ENCODE data around the gene CCDC183. TPM values are rescaled to one million over a fixed set of nuclear protein-coding genes. Genes with fewer than 3 reads are reported as not detected.
"Not testable (repeated sequence)": the region's sequence is repeated elsewhere in the genome, so short reads cannot be mapped to it uniquely, and the experiment has no call there.

The CCDC183 gene
- total RNA-seq, 1 donor from 2014 or later, result 0.84 TPM

GRCh38 chr9:136840877-136841645 is 44.9 kb downstream of the CCDC183 start:
- Histone ChIP-seq H3K79me2 (ENCODE audit: insufficient read depth, low read length) (no peaks in the 10 kb centered on the region), H3K4me2 (ENCODE audit: low read length) (peak overlapping the region; percentile 46), H3K4me1 (ENCODE audit: insufficient read depth, low read length) (peaks cover 13% of the 10 kb centered on the region), H3K9ac (ENCODE audit: low read length) (no peak overlapping the region), H3K27ac (ENCODE audit: low read depth, low read length) (no peak overlapping the region), H3K36me3 (ENCODE audit: insufficient read depth, low read length) (no peaks in the 10 kb centered on the region), H2AFZ (ENCODE audit: low read depth, low read length) (no peak overlapping the region), H3K27me3 (ENCODE audit: insufficient read depth, low read length) (no peaks in the 10 kb centered on the region), H3K9me3 (ENCODE audit: insufficient read depth, low read depth, low read length) (peaks cover 3% of the 10 kb centered on the region), H3K4me3 (ENCODE audit: insufficient read depth, low read depth, low read length) (no peak overlapping the region), H4K20me1 (ENCODE audit: insufficient read depth, low read length) (peaks cover 15% of the 10 kb centered on the region)
- TF ChIP-seq CTCF (IDR thresholded peaks at IDR 0.05; ENCODE audit: insufficient read depth, low read depth, low read length) (no peak), EZH2 (IDR thresholded peaks at IDR 0.05; ENCODE audit: insufficient read depth, low read length) (no peak)
- H3K27ac Mint-ChIP-seq (ENCODE audit: unreplicated experiment), result no peak overlapping the region
- no peaks in the 10 kb centered on the region for H3K36me3 Mint-ChIP-seq (ENCODE audit: low read depth, unreplicated experiment)
- no peaks in the 10 kb centered on the region for H3K27me3 Mint-ChIP-seq (ENCODE audit: low read depth, unreplicated experiment)
- peak; percentile 36 for DNase-seq (ENCODE audit: low read depth)
- peak overlapping the region; percentile 54 for H3K4me3 Mint-ChIP-seq (ENCODE audit: unreplicated experiment)
- FAIRE-seq, result no peak
- H3K9me3 Mint-ChIP-seq (ENCODE audit: unreplicated experiment), result no peaks in the 10 kb centered on the region
- peaks cover 12% of the 10 kb centered on the region for H3K4me1 Mint-ChIP-seq (ENCODE audit: low read depth, unreplicated experiment)

- H3K9ac ChIP-seq (ENCODE audit: low read length); H3K27ac ChIP-seq (ENCODE audit: low read depth, low read length); H3K9me3 ChIP-seq (ENCODE audit: insufficient read depth, low read depth, low read length); H3K36me3 Mint-ChIP-seq (ENCODE audit: low read depth, unreplicated experiment); FAIRE-seq; H3K4me3 ChIP-seq (ENCODE audit: insufficient read depth, low read depth, low read length); H3K79me2 ChIP-seq (ENCODE audit: insufficient read depth, low read length); H3K36me3 ChIP-seq (ENCODE audit: insufficient read depth, low read length); DNase-seq (ENCODE audit: low read depth); H3K27me3 Mint-ChIP-seq (ENCODE audit: low read depth, unreplicated experiment); H3K9me3 Mint-ChIP-seq (ENCODE audit: unreplicated experiment); H2AFZ ChIP-seq (ENCODE audit: low read depth, low read length); H3K27me3 ChIP-seq (ENCODE audit: insufficient read depth, low read length): not testable (repeated sequence)
- peak overlapping the region; percentile 18 for H3K27ac Mint-ChIP-seq (ENCODE audit: unreplicated experiment)
- H3K4me2 ChIP-seq (ENCODE audit: low read length), result peak overlapping the region; percentile 87
- peak overlapping the region; percentile 76 for H3K4me3 Mint-ChIP-seq (ENCODE audit: unreplicated experiment)
- H3K4me1 Mint-ChIP-seq (ENCODE audit: low read depth, unreplicated experiment), result peaks cover 12% of the 10 kb centered on the region
- H3K4me1 ChIP-seq (ENCODE audit: insufficient read depth, low read length), result peaks cover 13% of the 10 kb centered on the region
- peaks cover 15% of the 10 kb centered on the region for H4K20me1 ChIP-seq (ENCODE audit: insufficient read depth, low read length)
Observed at GRCh38 chr9:136841646-136842379, 45.7 kb downstream of the CCDC183 start.

- peak within 1 kb of the TSS; percentile 57 for H3K4me3 ChIP-seq (ENCODE audit: insufficient read depth, low read depth, low read length)
- H3K36me3 Mint-ChIP-seq (ENCODE audit: low read depth, unreplicated experiment); H2AFZ ChIP-seq (ENCODE audit: low read depth, low read length); H3K27ac ChIP-seq (ENCODE audit: low read depth, low read length); H3K27me3 Mint-ChIP-seq (ENCODE audit: low read depth, unreplicated experiment); FAIRE-seq; H3K36me3 ChIP-seq (ENCODE audit: insufficient read depth, low read length); H3K9me3 Mint-ChIP-seq (ENCODE audit: unreplicated experiment); H3K27me3 ChIP-seq (ENCODE audit: insufficient read depth, low read length); H3K79me2 ChIP-seq (ENCODE audit: insufficient read depth, low read length); H3K9me3 ChIP-seq (ENCODE audit: insufficient read depth, low read depth, low read length): not testable (repeated sequence)
- peak within 1 kb of the TSS; percentile 58 for H3K9ac ChIP-seq (ENCODE audit: low read length)
- Mint-ChIP-seq H3K4me1 (ENCODE audit: low read depth, unreplicated experiment) (peaks cover 12% of the 10 kb centered on the region), H3K4me3 (ENCODE audit: unreplicated experiment) (peak within 1 kb of the TSS; percentile 76), H3K27ac (ENCODE audit: unreplicated experiment) (peak within 1 kb of the TSS; percentile 41)
- H3K4me2 ChIP-seq (ENCODE audit: low read length), result peak within 1 kb of the TSS; percentile 87
- peak; percentile 51 for TF ChIP-seq CTCF (IDR thresholded peaks at IDR 0.05; ENCODE audit: insufficient read depth, low read depth, low read length)
- peaks cover 15% of the 10 kb centered on the region for H4K20me1 ChIP-seq (ENCODE audit: insufficient read depth, low read length)
- peaks cover 13% of the 10 kb centered on the region for H3K4me1 ChIP-seq (ENCODE audit: insufficient read depth, low read length)
- DNase-seq (ENCODE audit: low read depth), result peak; percentile 34
Observed at GRCh38 chr9:136842380-136842948, 46.3 kb downstream of the CCDC183 start, which contains the start of gene AJM1. TSS of gene AJM1 (plus strand) at chr9:136842478. CDS start at chr9:136844415, 1,937 bp downstream.

- not testable (repeated sequence) for H3K79me2 ChIP-seq (ENCODE audit: insufficient read depth, low read length); H3K4me2 ChIP-seq (ENCODE audit: low read length); H3K9me3 ChIP-seq (ENCODE audit: insufficient read depth, low read depth, low read length); H3K9me3 Mint-ChIP-seq (ENCODE audit: unreplicated experiment); H3K27ac Mint-ChIP-seq (ENCODE audit: unreplicated experiment); H3K27me3 ChIP-seq (ENCODE audit: insufficient read depth, low read length); H3K36me3 ChIP-seq (ENCODE audit: insufficient read depth, low read length); H2AFZ ChIP-seq (ENCODE audit: low read depth, low read length); H3K27me3 Mint-ChIP-seq (ENCODE audit: low read depth, unreplicated experiment); H3K9ac ChIP-seq (ENCODE audit: low read length); H3K4me3 ChIP-seq (ENCODE audit: insufficient read depth, low read depth, low read length); FAIRE-seq; H3K27ac ChIP-seq (ENCODE audit: low read depth, low read length); DNase-seq (ENCODE audit: low read depth); H3K36me3 Mint-ChIP-seq (ENCODE audit: low read depth, unreplicated experiment)
- peaks cover 12% of the 10 kb centered on the region for H3K4me1 Mint-ChIP-seq (ENCODE audit: low read depth, unreplicated experiment)
- peaks cover 13% of the 10 kb centered on the region for H3K4me1 ChIP-seq (ENCODE audit: insufficient read depth, low read length)
- H3K4me3 Mint-ChIP-seq (ENCODE audit: unreplicated experiment), result peak overlapping the region; percentile 40
- peaks cover 15% of the 10 kb centered on the region for H4K20me1 ChIP-seq (ENCODE audit: insufficient read depth, low read length)
Observed at GRCh38 chr9:136843159-136843800, 47.1 kb downstream of the CCDC183 start.

Data from astrocyte (in vitro differentiated cells and primary cell).